Mesenchymal stem cell (in vitro differentiated cells and primary cell): ENCODE results near the gene SLIT3.

ENCODE experiments used
- DNase-seq: peaks from one replicate; pipeline ENCODE4 v3.0.0-alpha.2; 2013
- H2AFZ ChIP-seq: one replicate; pipeline ENCODE4 v1.6.1; 2013; ENCODE audit warnings: low read depth, mild to moderate bottlenecking, control low read depth, inconsistent platforms, low read length, moderate library complexity
- H2AK5ac ChIP-seq: 2 replicates; pipeline ENCODE4 v1.6.1; 2013; ENCODE audit warnings: low read length, moderate library complexity, mild to moderate bottlenecking, inconsistent platforms; ENCODE audit not compliant: severe bottlenecking
- H2BK120ac ChIP-seq: one replicate; pipeline ENCODE4 v1.6.1; 2013; ENCODE audit warnings: low read depth, mild to moderate bottlenecking, inconsistent platforms, low read length, moderate library complexity
- H2BK12ac ChIP-seq, 2 experiments: one replicate each; pipeline ENCODE4 v1.6.1; 2013; ENCODE audit warnings: inconsistent platforms in 2 of 2, low read length in 2 of 2, mild to moderate bottlenecking in 2 of 2, moderate library complexity in 2 of 2, control low read depth in 1 of 2
- H2BK15ac ChIP-seq: one replicate; pipeline ENCODE4 v1.6.1; 2013; ENCODE audit warnings: mild to moderate bottlenecking, low read depth, inconsistent platforms; ENCODE audit not compliant: poor library complexity, severe bottlenecking
- H2BK5ac ChIP-seq: 2 replicates; pipeline ENCODE4 v1.6.1; 2013; ENCODE audit warnings: low read depth, mild to moderate bottlenecking, low read length, control low read depth, inconsistent platforms; ENCODE audit not compliant: poor library complexity, severe bottlenecking
- H3K14ac ChIP-seq, 2 experiments: one replicate each; pipeline ENCODE4 v1.6.1; 2013; ENCODE audit warnings: inconsistent platforms in 2 of 2, low read length in 2 of 2, control low read depth in 1 of 2, mild to moderate bottlenecking in 1 of 2, moderate library complexity in 1 of 2
- H3K18ac ChIP-seq, 2 experiments: one replicate each; pipeline ENCODE4 v1.6.1; 2013; ENCODE audit warnings: inconsistent platforms in 2 of 2, low read length in 2 of 2, control low read depth in 1 of 2, low read depth in 1 of 2, mild to moderate bottlenecking in 1 of 2
- H3K23ac ChIP-seq, 2 experiments: one replicate each; pipeline ENCODE4 v1.6.1; 2013; ENCODE audit warnings: inconsistent platforms in 2 of 2, low read length in 2 of 2, mild to moderate bottlenecking in 2 of 2, moderate library complexity in 2 of 2, control low read depth in 1 of 2
- H3K27ac ChIP-seq: 2 replicates; pipeline ENCODE4 v1.5.1; 2013; ENCODE audit warnings: mild to moderate bottlenecking, moderate library complexity, low read length, control low read depth, inconsistent platforms; ENCODE audit not compliant: poor library complexity, severe bottlenecking
- H3K27me3 ChIP-seq, 2 experiments: 2 replicates each; pipeline versions ENCODE4 v1.6.1 to v1.7.0; 2013; ENCODE audit warnings: low read length in 2 of 2, mild to moderate bottlenecking in 2 of 2, moderate library complexity in 2 of 2, control low read depth in 1 of 2, inconsistent platforms in 1 of 2; ENCODE audit not compliant: control insufficient read depth in 1 of 2, insufficient read depth in 1 of 2
- H3K36me3 ChIP-seq, 2 experiments: 2 replicates each; pipeline versions ENCODE4 v1.6.1 to v1.7.0; 2013; ENCODE audit warnings: low read length in 2 of 2, control low read depth in 1 of 2, inconsistent platforms in 1 of 2, low read depth in 1 of 2, mild to moderate bottlenecking in 1 of 2; ENCODE audit not compliant: insufficient read depth in 2 of 2, control insufficient read depth in 1 of 2
- H3K4ac ChIP-seq, 2 experiments: one replicate each; pipeline ENCODE4 v1.6.1; 2013; ENCODE audit warnings: inconsistent platforms in 2 of 2, low read length in 2 of 2, mild to moderate bottlenecking in 2 of 2, moderate library complexity in 2 of 2, control low read depth in 1 of 2, low read depth in 1 of 2
- H3K4me1 ChIP-seq: 2 replicates; pipeline ENCODE4 v1.6.1; 2013; ENCODE audit warnings: low read depth, low read length, control low read depth; ENCODE audit not compliant: control insufficient read depth, insufficient read depth
- H3K4me2 ChIP-seq: 2 replicates; pipeline ENCODE4 v1.6.1; 2013; ENCODE audit warnings: low read length, mild to moderate bottlenecking, inconsistent platforms; ENCODE audit not compliant: poor library complexity, severe bottlenecking
- H3K4me3 ChIP-seq, 2 experiments: 2 replicates each; pipeline versions ENCODE4 v1.5.1 to v1.7.0; 2013; ENCODE audit warnings: low read length in 2 of 2, mild to moderate bottlenecking in 2 of 2, control low read depth in 1 of 2, low read depth in 1 of 2; ENCODE audit not compliant: insufficient read depth in 1 of 2
- H3K79me1 ChIP-seq: replicated peaks from 2 replicates; pipeline ENCODE4 v1.6.1; 2013; ENCODE audit warnings: mild to moderate bottlenecking, control low read depth, low read length, inconsistent platforms; ENCODE audit not compliant: poor library complexity, severe bottlenecking
- H3K9ac ChIP-seq: 2 replicates; pipeline ENCODE4 v1.7.0; 2013; ENCODE audit warnings: mild to moderate bottlenecking, low read length, moderate library complexity
- H3K9me3 ChIP-seq: 2 replicates; pipeline ENCODE4 v1.7.0; 2013; ENCODE audit warnings: mild to moderate bottlenecking, low read length; ENCODE audit not compliant: control insufficient read depth
- H4K8ac ChIP-seq: one replicate; pipeline ENCODE4 v1.6.1; 2013; ENCODE audit warnings: inconsistent platforms, mild to moderate bottlenecking, low read length, moderate library complexity
- H4K91ac ChIP-seq: one replicate; pipeline ENCODE4 v1.6.1; 2013; ENCODE audit warnings: mild to moderate bottlenecking, low read length, inconsistent platforms
- WGBS: methylation state at CpG from one replicate; pipeline ENCODE4 v1.1.7; 2013; ENCODE audit warnings: mixed read lengths; 5-methylcytosine and 5-hydroxymethylcytosine counted together

SLIT3 gene

GRCh38 chr5:169304175-169304574 is 3.2 kb upstream of the SLIT3 start:
- Histone ChIP-seq H2BK120ac (no peak overlapping the region), H3K14ac (no peak overlapping the region), H3K23ac (no peak overlapping the region), H2AK5ac (no peak overlapping the region), H3K18ac (no peak overlapping the region), H2BK5ac (no peak overlapping the region), H3K4me3 (no peak overlapping the region), H3K9me3 (no peaks in the 10 kb centered on the region), H3K27ac (no peak overlapping the region), H3K36me3 (no peaks in the 10 kb centered on the region), H3K4ac (no peak overlapping the region), H4K91ac (no peak overlapping the region), H3K4me2 (no peak overlapping the region), H3K79me1 (no peaks in the 10 kb centered on the region), H2BK15ac (no peak overlapping the region), H2AFZ (no peak overlapping the region), H3K27me3 (peaks cover 0 to 56% of the 10 kb centered on the region in 2 experiments), H3K9ac (no peak overlapping the region), H3K4me1 (peaks cover 17% of the 10 kb centered on the region), H4K8ac (no peak overlapping the region), H2BK12ac (no peak overlapping the region)
- 71% methylated on average over 1 of the region's 1 CpG for WGBS
- no peak for DNase-seq

GRCh38 chr5:169303119-169303515 is 2.2 kb upstream of the SLIT3 start:
- no peak overlapping the region for H3K18ac ChIP-seq
- H2BK5ac ChIP-seq = no peak overlapping the region
- no peak overlapping the region for H4K8ac ChIP-seq
- no peak overlapping the region for H2BK12ac ChIP-seq
- peak overlapping the region; percentile 39 for H3K9ac ChIP-seq
- no peak overlapping the region for H3K14ac ChIP-seq
- no peak overlapping the region for H2BK15ac ChIP-seq
- H3K4me1 ChIP-seq = peaks cover 17% of the 10 kb centered on the region
- H3K4me2 ChIP-seq = no peak overlapping the region
- no peak overlapping the region for H3K23ac ChIP-seq
- H3K36me3 ChIP-seq = no peaks in the 10 kb centered on the region
- no peak overlapping the region for H3K4me3 ChIP-seq
- no peak overlapping the region for H3K4ac ChIP-seq
- no peak overlapping the region for H2AFZ ChIP-seq
- no peaks in the 10 kb centered on the region for H3K9me3 ChIP-seq
- no peak overlapping the region for H3K27ac ChIP-seq
- no peaks in the 10 kb centered on the region for H3K79me1 ChIP-seq
- DNase-seq = no peak
- no peak overlapping the region for H2BK120ac ChIP-seq
- peaks cover 0 to 60% of the 10 kb centered on the region in 2 experiments for H3K27me3 ChIP-seq
- no peak overlapping the region for H4K91ac ChIP-seq
- H2AK5ac ChIP-seq = no peak overlapping the region

GRCh38 chr5:169302491-169303118 is 1.7 kb upstream of the SLIT3 start:
- Histone ChIP-seq H3K9me3 (no peaks in the 10 kb centered on the region), H3K4me2 (no peak overlapping the region), H3K14ac (no peak overlapping the region), H3K4me3 (peak overlapping the region in 1 of 2 experiments; percentile 72), H2BK120ac (no peak overlapping the region), H3K9ac (peak overlapping the region; percentile 42), H3K23ac (no peak overlapping the region), H2BK15ac (no peak overlapping the region), H3K79me1 (no peaks in the 10 kb centered on the region), H4K91ac (no peak overlapping the region), H4K8ac (no peak overlapping the region), H3K27me3 (peaks cover 0 to 65% of the 10 kb centered on the region in 2 experiments), H3K18ac (no peak overlapping the region), H3K27ac (no peak overlapping the region), H2BK12ac (no peak overlapping the region), H3K36me3 (peaks cover 0 to 4% of the 10 kb centered on the region in 2 experiments), H2AFZ (no peak overlapping the region), H3K4me1 (peaks cover 17% of the 10 kb centered on the region), H2AK5ac (no peak overlapping the region), H3K4ac (no peak overlapping the region), H2BK5ac (no peak overlapping the region)
- peak; percentile 69 for DNase-seq
- 21% methylated on average over 17 of the region's 17 CpGs for WGBS

- H2AFZ ChIP-seq = no peak overlapping the region
- H4K8ac ChIP-seq = no peak overlapping the region
- H3K79me1 ChIP-seq = no peaks in the 10 kb centered on the region
- DNase-seq = no peak
- H3K9ac ChIP-seq = peak overlapping the region; percentile 85
- no peak overlapping the region for H2BK15ac ChIP-seq
- no peak overlapping the region for H2BK5ac ChIP-seq
- H3K27me3 ChIP-seq = peaks cover 0 to 68% of the 10 kb centered on the region in 2 experiments
- WGBS = 29% methylated on average over 10 of the region's 12 CpGs
- H4K91ac ChIP-seq = no peak overlapping the region
- no peak overlapping the region for H2BK12ac ChIP-seq
- no peak overlapping the region for H3K18ac ChIP-seq
- H3K4me3 ChIP-seq = peak overlapping the region in 1 of 2 experiments; percentile 72
- H3K36me3 ChIP-seq = peaks cover 0 to 8% of the 10 kb centered on the region in 2 experiments
- H3K14ac ChIP-seq = no peak overlapping the region
- H3K4me1 ChIP-seq = peaks cover 17% of the 10 kb centered on the region
- no peak overlapping the region for H3K27ac ChIP-seq
- no peak overlapping the region for H2BK120ac ChIP-seq
- no peaks in the 10 kb centered on the region for H3K9me3 ChIP-seq
- H3K4me2 ChIP-seq = no peak overlapping the region
- H3K4ac ChIP-seq = no peak overlapping the region
- no peak overlapping the region for H3K23ac ChIP-seq
- H2AK5ac ChIP-seq = no peak overlapping the region
Observed at GRCh38 chr5:169301986-169302385, 1.0 kb upstream of the SLIT3 start.
